ENCODE results near the gene TEX261. TPM values are rescaled to one million over a fixed set of nuclear protein-coding genes. Genes with fewer than 3 reads are reported as not detected.

TEX261 gene
- polyA plus RNA-seq, 1 of the 3 experiments (the other 2 are of a cell fraction) = 44.3 TPM

GRCh38 chr2:70985956-70986355, 8.7 kb downstream of the TEX261 start:
- ChIA-PET CTCF (interaction anchor here (0.8 to 7.3 kb wide), 6 partner anchors 8 to 369 kb away, joined by 3 to 41 read pairs (median 3); partner anchors contain the start of gene TEX261), POLR2A (no interaction called here)
- no peak overlapping the region for H3K4me3 ChIP-seq (ENCODE audit: low read depth in 2 of 2, low read length in 1 of 2)
- no peak overlapping the region for H3K27ac ChIP-seq (ENCODE audit: low read depth in 2 of 2, low read length in 1 of 2)
- TF ChIP-seq REST (IDR thresholded peaks at IDR 0.05; ENCODE audit: low read depth, low read length) = no peak
- no peak for TF ChIP-seq SIN3A (IDR thresholded peaks at IDR 0.05; ENCODE audit: borderline replicate concordance, low read depth, low read length)
- no peak for TF ChIP-seq FOXJ3 (CRISPR knock-in tag; IDR thresholded peaks at IDR 0.05)
- no peak for TF ChIP-seq FOSL2 (IDR thresholded peaks at IDR 0.05; ENCODE audit: borderline replicate concordance, low read depth)
- TF ChIP-seq USF1 (IDR thresholded peaks at IDR 0.05; ENCODE audit: borderline replicate concordance, low read depth) = no peak
- TF ChIP-seq TCF12 (IDR thresholded peaks at IDR 0.05) = no peak
- no peak for TF ChIP-seq NRF1 (IDR thresholded peaks at IDR 0.05; ENCODE audit: low read depth, low read length)
- no peak for TF ChIP-seq EZH2phosphoT487 (IDR thresholded peaks at IDR 0.05; ENCODE audit: borderline replicate concordance, low read depth)
- no peak for TF ChIP-seq FOXM1 (IDR thresholded peaks at IDR 0.05; ENCODE audit: low read depth)
- H3F3A ChIP-seq (replicated peaks; ENCODE audit: insufficient read depth) = no peaks in the 10 kb centered on the region
- H3K4me2 ChIP-seq = no peak overlapping the region
- WGBS (ENCODE audit: low lambda C conversion rate) = 86% methylated on average over 1 of the region's 1 CpG
- no peaks in the 10 kb centered on the region for H3K4me1 ChIP-seq (ENCODE audit: control insufficient read depth in 1 of 2, insufficient read depth in 2 of 2, low read depth in 1 of 2, low read length in 1 of 2)
- no peaks in the 10 kb centered on the region for H3K27me3 ChIP-seq (ENCODE audit: insufficient read depth)
- no peak overlapping the region for H2AFZ ChIP-seq (ENCODE audit: low read depth)
- H3K36me3 ChIP-seq (replicated peaks in 1 of 2; ENCODE audit: control insufficient read depth in 1 of 2, insufficient read depth in 2 of 2, low read length in 1 of 2) = peaks cover 5 to 54% of the 10 kb centered on the region in 2 experiments
- H3K9ac ChIP-seq = no peak overlapping the region
- DNase-seq = no peak
- 0 out of 2 replicates have a peak, but pooled peaks cover 2% of the 10 kb centered on the region for H3K79me2 ChIP-seq (ENCODE audit: insufficient read depth)
- H3K9me3 ChIP-seq = no peaks in the 10 kb centered on the region
- H4K20me1 ChIP-seq (ENCODE audit: insufficient read depth) = no peaks in the 10 kb centered on the region
- no peaks in the 10 kb centered on the region for H3K9me2 ChIP-seq

GRCh38 chr2:70985283-70985688, 9.4 kb downstream of the TEX261 start:
- no peak overlapping the region for H3K27ac ChIP-seq (ENCODE audit: low read depth in 2 of 2, low read length in 1 of 2)
- H3K79me2 ChIP-seq (ENCODE audit: insufficient read depth) = no peaks in the 10 kb centered on the region
- no peaks in the 10 kb centered on the region for H3K4me1 ChIP-seq (ENCODE audit: control insufficient read depth in 1 of 2, insufficient read depth in 2 of 2, low read depth in 1 of 2, low read length in 1 of 2)
- no peak for TF ChIP-seq RFX5 (IDR thresholded peaks at IDR 0.05; ENCODE audit: low read length)
- no peak for TF ChIP-seq GATA2 (CRISPR knock-in tag; IDR thresholded peaks at IDR 0.05)
- TF ChIP-seq NFIC (IDR thresholded peaks at IDR 0.05; ENCODE audit: borderline replicate concordance) = no peak
- no peak for TF ChIP-seq NRF1 (IDR thresholded peaks at IDR 0.05; ENCODE audit: low read depth, low read length)
- TF ChIP-seq RAD21 (IDR thresholded peaks at IDR 0.05; ENCODE audit: low read length) = no peak
- TF ChIP-seq JUND (IDR thresholded peaks at IDR 0.05) = no peak
- no peak for TF ChIP-seq FOXJ3 (CRISPR knock-in tag; IDR thresholded peaks at IDR 0.05)
- TF ChIP-seq SIN3A (IDR thresholded peaks at IDR 0.05; ENCODE audit: borderline replicate concordance, low read depth, low read length) = no peak
- TF ChIP-seq FOSL2 (IDR thresholded peaks at IDR 0.05; ENCODE audit: borderline replicate concordance, low read depth) = no peak
- TF ChIP-seq TEAD4 (IDR thresholded peaks at IDR 0.05; ENCODE audit: borderline replicate concordance, insufficient read depth) = no peak
- no peak for TF ChIP-seq FOXM1 (IDR thresholded peaks at IDR 0.05; ENCODE audit: low read depth)
- no peak for TF ChIP-seq GABPA (IDR thresholded peaks at IDR 0.05; ENCODE audit: low read depth)
- TF ChIP-seq YY1 (IDR thresholded peaks at IDR 0.05; ENCODE audit: low read depth) = no peak
- TF ChIP-seq, protein P1, sequence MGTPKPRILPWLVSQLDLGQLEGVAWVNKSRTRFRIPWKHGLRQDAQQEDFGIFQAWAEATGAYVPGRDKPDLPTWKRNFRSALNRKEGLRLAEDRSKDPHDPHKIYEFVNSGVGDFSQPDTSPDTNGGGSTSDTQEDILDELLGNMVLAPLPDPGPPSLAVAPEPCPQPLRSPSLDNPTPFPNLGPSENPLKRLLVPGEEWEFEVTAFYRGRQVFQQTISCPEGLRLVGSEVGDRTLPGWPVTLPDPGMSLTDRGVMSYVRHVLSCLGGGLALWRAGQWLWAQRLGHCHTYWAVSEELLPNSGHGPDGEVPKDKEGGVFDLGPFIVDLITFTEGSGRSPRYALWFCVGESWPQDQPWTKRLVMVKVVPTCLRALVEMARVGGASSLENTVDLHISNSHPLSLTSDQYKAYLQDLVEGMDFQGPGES (IDR thresholded peaks at IDR 0.05; ENCODE audit: low read depth, low read length) = no peak
- no peak overlapping the region for H3K4me3 ChIP-seq (ENCODE audit: low read depth in 2 of 2, low read length in 1 of 2)
- ChIA-PET POLR2A (no interaction called here), CTCF (interaction anchor here (0.8 to 7.3 kb wide), 7 partner anchors 7 to 368 kb away, joined by 3 to 41 read pairs (median 3); partner anchors contain the start of gene TEX261)
- 100% methylated on average over 1 of the region's 5 CpGs for WGBS (ENCODE audit: low lambda C conversion rate)
- no peak overlapping the region for H2AFZ ChIP-seq (ENCODE audit: low read depth)
- H3F3A ChIP-seq (replicated peaks; ENCODE audit: insufficient read depth) = no peaks in the 10 kb centered on the region
- H3K9me2 ChIP-seq = no peaks in the 10 kb centered on the region
- no peaks in the 10 kb centered on the region for H4K20me1 ChIP-seq (ENCODE audit: insufficient read depth)
- no peak overlapping the region for H3K9ac ChIP-seq
- H3K27me3 ChIP-seq (ENCODE audit: insufficient read depth) = no peaks in the 10 kb centered on the region
- DNase-seq = no peak
- H3K9me3 ChIP-seq = no peaks in the 10 kb centered on the region
- H3K4me2 ChIP-seq = no peak overlapping the region
- peaks cover 5 to 49% of the 10 kb centered on the region in 2 experiments for H3K36me3 ChIP-seq (replicated peaks in 1 of 2; ENCODE audit: control insufficient read depth in 1 of 2, insufficient read depth in 2 of 2, low read length in 1 of 2)
